ENCODE results near the gene PIGZ. TPM values are rescaled to one million over a fixed set of nuclear protein-coding genes. Genes with fewer than 3 reads are reported as not detected.

Gene PIGZ
- 2.1 TPM for polyA plus RNA-seq

- H3K9me3 Mint-ChIP-seq = no peaks in the 10 kb centered on the region
- H3K27me3 Mint-ChIP-seq = no peaks in the 10 kb centered on the region
- peak within 1 kb of the TSS; percentile 83 to 91 (median 88) for H3K4me3 Mint-ChIP-seq
- peaks cover 9 to 13% (median 13%) of the 10 kb centered on the region in 3 donors for H3K4me1 Mint-ChIP-seq
- peak within 1 kb of the TSS in 1 of 3 donors; percentile 67 for H3K27ac Mint-ChIP-seq
- no peaks in the 10 kb centered on the region for H3K36me3 Mint-ChIP-seq
These were observed at the start of gene PIGZ for GRCh38 chr3:196968233-196969133. Gene PIGZ (minus strand): TSS chr3:196968833. CDS start chr3:196952031, 16,802 bp downstream.

- Mint-ChIP-seq H3K4me1 (peaks cover 0 to 3% (median 1%) of the 10 kb centered on the region in 3 donors), H3K9me3 (peaks cover 0 to 2% (median 0%) of the 10 kb centered on the region in 3 donors), H3K27me3 (peaks cover 2% of the 10 kb centered on the region), H3K27ac (no peak overlapping the region), H3K36me3 (peaks cover 1% of the 10 kb centered on the region), H3K4me3 (no peak overlapping the region)
These were observed 48.4 kb upstream of the PIGZ start for GRCh38 chr3:197017003-197017402.

DNA sequence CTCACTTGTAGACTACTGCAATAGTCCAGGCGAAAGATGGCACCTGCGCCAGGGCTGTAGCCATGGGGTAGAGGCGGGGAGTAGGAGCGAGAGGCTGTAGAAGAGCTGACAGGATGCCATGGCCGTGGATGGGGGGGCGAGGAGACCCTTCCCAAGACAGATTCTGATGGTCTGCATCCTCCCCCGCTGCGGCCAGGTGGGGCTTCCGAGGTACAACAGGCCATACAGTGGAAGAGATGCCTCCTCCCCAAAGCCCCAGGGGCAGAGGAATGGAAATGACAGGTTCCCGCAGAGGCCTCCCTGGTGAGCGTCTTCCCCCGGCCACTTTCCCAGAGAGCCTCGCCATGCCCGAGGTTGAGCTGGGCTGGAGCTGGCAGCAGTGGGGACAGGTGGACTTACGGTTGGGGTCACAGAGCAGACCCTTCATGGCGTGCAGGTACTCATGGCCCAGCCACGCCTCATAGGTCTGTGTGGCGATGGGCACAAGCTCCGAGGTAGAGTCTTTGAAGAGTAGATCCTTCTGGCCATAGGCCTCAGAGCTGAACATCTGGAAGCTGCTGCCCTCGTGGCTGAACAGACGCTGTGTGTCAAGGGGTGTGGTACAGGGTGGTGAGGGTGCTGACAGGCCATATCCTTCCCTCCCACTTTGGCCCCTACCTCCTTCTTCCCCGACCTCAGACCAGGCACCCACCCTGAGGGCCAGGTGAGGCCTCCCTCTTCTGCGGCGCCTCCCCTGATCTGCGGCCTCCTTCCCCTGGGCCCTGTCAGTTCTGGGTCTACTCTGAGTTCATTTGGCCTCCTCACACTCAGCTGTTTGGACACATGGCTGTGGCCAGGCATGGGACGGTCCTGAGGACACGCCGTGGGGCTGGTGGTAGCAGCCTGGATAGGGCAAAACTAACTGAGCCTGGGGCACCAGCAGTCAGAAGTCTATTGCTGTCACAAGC lies 47.4 kb upstream of the PIGZ start:
- Mint-ChIP-seq H3K27me3 (peaks cover 2% of the 10 kb centered on the region), H3K4me3 (no peak overlapping the region), H3K36me3 (peaks cover 1% of the 10 kb centered on the region), H3K4me1 (peaks cover 0 to 1% (median 0%) of the 10 kb centered on the region in 3 donors), H3K27ac (no peak overlapping the region), H3K9me3 (peaks cover 0 to 2% (median 0%) of the 10 kb centered on the region in 3 donors)

GRCh38 chr3:197014942-197015575 lies 46.4 kb upstream of the PIGZ start:
- peaks cover 0 to 2% (median 0%) of the 10 kb centered on the region in 3 donors for H3K9me3 Mint-ChIP-seq
- peaks cover 1% of the 10 kb centered on the region for H3K36me3 Mint-ChIP-seq
- peaks cover 0 to 1% (median 0%) of the 10 kb centered on the region in 3 donors for H3K4me1 Mint-ChIP-seq
- peaks cover 2% of the 10 kb centered on the region for H3K27me3 Mint-ChIP-seq
- no peak overlapping the region for H3K27ac Mint-ChIP-seq
- H3K4me3 Mint-ChIP-seq = no peak overlapping the region

- Mint-ChIP-seq H3K27ac (no peak overlapping the region), H3K36me3 (peaks cover 1% of the 10 kb centered on the region), H3K27me3 (no peaks in the 10 kb centered on the region), H3K4me3 (no peak overlapping the region), H3K4me1 (peaks cover 0 to 1% (median 0%) of the 10 kb centered on the region in 3 donors), H3K9me3 (peaks cover 0 to 2% (median 0%) of the 10 kb centered on the region in 3 donors)
These were observed 45.4 kb upstream of the PIGZ start for GRCh38 chr3:197014024-197014423.

- Mint-ChIP-seq H3K27ac (no peak overlapping the region), H3K4me3 (no peak overlapping the region), H3K4me1 (peaks cover 0 to 1% (median 0%) of the 10 kb centered on the region in 3 donors), H3K27me3 (no peaks in the 10 kb centered on the region), H3K9me3 (peaks cover 0 to 2% (median 0%) of the 10 kb centered on the region in 3 donors), H3K36me3 (no peaks in the 10 kb centered on the region)
These were observed 43.9 kb upstream of the PIGZ start for GRCh38 chr3:197012540-197012883.

DNA sequence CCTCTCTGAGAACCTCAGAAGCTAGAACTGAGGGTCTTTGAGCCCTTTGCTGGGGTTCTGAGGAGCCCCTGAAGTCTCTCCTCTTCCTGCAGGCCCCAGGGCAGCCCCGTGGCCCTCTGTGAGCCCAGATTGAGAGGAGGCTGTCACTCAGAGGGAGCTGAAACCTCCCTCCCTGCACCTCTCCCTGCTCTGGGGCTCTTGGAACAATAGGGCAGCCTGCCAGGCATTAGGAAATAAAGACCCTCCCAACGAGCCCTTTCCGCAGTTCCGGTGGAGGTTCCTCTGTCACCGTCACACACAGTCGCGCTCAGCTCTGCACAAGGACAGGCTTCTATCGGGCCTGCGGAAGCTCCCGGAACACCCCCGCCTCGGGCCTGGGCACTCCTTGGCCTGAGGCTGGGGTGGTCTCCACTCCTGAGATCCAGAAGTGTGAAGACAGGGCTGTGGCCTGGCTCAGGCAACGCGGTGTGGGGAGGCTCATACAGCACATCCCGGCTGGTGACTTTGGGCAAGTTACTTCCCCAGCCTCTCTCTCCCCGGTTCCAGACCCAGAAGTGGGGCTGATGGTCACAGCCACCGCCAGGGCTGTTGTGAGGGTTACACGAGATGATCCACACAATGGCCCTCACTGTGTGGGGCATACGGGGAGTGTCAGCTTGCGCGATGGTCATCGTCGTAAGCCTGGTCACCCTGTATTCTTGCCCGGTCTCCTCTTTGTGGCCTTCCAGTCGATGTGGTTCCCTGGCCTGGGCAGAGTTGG lies 43.3 kb upstream of the PIGZ start:
- Mint-ChIP-seq H3K36me3 (no peaks in the 10 kb centered on the region), H3K27me3 (peaks cover 1% of the 10 kb centered on the region), H3K9me3 (peaks cover 0 to 2% (median 0%) of the 10 kb centered on the region in 3 donors), H3K27ac (no peak overlapping the region), H3K4me1 (peaks cover 0 to 1% (median 0%) of the 10 kb centered on the region in 3 donors), H3K4me3 (no peak overlapping the region)

DNA sequence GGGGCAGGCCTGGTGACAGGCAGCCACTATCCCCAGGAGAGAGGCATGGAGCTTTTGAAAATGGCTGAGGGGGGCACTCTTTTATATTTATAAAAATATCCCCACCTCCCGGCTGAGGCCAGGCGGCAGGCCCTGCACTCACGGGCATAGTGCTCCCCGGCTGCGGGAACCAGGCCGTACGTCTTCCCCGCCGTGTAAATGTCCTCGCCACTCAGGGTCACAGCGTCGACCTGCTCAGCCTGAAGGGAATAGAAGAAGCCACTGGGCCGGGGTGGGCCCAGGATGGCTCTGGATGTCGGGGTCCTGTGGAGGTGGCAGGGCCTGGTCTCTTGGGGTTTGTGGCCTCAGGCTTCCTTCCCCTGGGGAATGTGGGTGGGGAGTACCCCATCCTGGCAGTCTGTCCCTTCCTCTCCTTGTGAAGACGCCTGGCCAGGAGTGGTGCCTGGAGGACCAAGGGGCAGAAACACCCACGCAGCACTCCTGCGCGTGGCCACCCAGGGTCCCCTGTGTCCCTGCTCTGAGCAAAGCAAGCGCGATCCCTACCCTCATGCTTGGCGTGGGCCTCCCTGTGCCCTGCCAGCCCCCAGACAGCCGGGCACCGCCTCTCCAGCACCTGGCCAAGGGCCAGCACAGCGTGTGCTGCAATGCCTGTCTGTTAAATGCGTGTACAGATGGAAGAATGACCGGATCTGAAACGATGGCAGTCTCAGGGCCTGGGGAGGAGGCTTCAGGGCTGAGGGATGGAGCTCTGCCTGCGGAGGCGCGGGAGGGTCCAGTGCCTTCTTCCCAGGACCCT lies 42.1 kb upstream of the PIGZ start:
- H3K27ac Mint-ChIP-seq = no peak overlapping the region
- peaks cover 0 to 2% (median 0%) of the 10 kb centered on the region in 3 donors for H3K9me3 Mint-ChIP-seq
- no peak overlapping the region for H3K4me3 Mint-ChIP-seq
- H3K4me1 Mint-ChIP-seq = peaks cover 0 to 1% (median 0%) of the 10 kb centered on the region in 3 donors
- H3K36me3 Mint-ChIP-seq = no peaks in the 10 kb centered on the region
- H3K27me3 Mint-ChIP-seq = peaks cover 3% of the 10 kb centered on the region

DNA sequence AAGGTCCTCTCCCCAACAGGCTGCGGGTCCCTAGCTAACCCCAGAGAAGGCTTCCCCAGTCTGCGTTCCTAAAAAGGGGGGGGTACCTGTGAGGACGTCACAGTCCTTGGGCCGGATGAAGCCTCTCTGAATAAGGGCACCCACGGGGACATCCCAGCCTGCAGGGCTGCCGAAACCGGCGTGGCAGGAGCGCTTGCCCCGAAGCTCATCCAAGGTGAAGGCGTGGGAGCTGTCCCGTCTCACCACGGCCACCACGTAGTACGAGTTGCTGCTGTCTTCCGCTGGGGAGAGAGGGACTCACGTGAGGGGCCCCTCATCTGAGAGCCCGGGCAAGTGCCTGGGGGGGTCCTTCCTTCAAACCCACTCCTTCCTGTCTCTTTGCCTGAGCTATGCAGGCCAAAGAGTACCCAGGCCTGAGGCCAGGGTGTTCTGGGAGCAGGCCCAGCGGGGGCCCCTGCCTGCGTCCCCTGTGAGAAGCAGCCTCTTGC lies 40.9 kb upstream of the PIGZ start:
- H3K36me3 Mint-ChIP-seq = no peaks in the 10 kb centered on the region
- peaks cover 0 to 2% (median 0%) of the 10 kb centered on the region in 3 donors for H3K9me3 Mint-ChIP-seq
- H3K4me3 Mint-ChIP-seq = no peak overlapping the region
- H3K27ac Mint-ChIP-seq = no peak overlapping the region
- H3K27me3 Mint-ChIP-seq = peaks cover 5% of the 10 kb centered on the region
- H3K4me1 Mint-ChIP-seq = peaks cover 0 to 2% (median 1%) of the 10 kb centered on the region in 3 donors

GRCh38 chr3:197008436-197009209 lies 40.0 kb upstream of the PIGZ start:
- Mint-ChIP-seq H3K36me3 (no peaks in the 10 kb centered on the region), H3K9me3 (no peaks in the 10 kb centered on the region), H3K4me3 (peak overlapping the region in 1 of 4 donors; percentile 17), H3K27ac (no peak overlapping the region), H3K27me3 (peaks cover 6% of the 10 kb centered on the region), H3K4me1 (peaks cover 5 to 8% (median 5%) of the 10 kb centered on the region in 3 donors)

DNA sequence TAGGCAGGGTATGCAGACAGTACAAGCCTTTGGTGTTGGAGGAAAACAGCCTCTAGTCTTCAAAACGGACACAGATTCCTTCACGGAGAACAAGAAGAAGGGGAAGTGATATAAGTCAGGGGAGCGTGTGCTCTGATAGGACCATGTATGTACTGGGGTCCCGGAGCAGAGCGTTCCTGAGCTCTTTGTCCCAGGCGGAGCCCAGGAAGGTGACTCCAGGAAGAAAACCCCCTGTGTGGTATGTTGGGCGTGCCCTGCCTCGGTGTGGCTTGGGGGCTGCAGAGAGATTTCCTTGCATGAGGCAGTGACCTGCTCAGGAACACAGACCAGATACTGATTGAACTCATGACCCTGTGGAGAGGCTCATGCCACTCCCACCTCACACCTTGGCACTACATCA lies 39.3 kb upstream of the PIGZ start:
- H3K27me3 Mint-ChIP-seq = peaks cover 6% of the 10 kb centered on the region
- peak overlapping the region in 1 of 4 donors; percentile 17 for H3K4me3 Mint-ChIP-seq
- H3K9me3 Mint-ChIP-seq = no peaks in the 10 kb centered on the region
- no peak overlapping the region for H3K27ac Mint-ChIP-seq
- H3K36me3 Mint-ChIP-seq = no peaks in the 10 kb centered on the region
- peaks cover 5 to 7% (median 5%) of the 10 kb centered on the region in 3 donors for H3K4me1 Mint-ChIP-seq

DNA sequence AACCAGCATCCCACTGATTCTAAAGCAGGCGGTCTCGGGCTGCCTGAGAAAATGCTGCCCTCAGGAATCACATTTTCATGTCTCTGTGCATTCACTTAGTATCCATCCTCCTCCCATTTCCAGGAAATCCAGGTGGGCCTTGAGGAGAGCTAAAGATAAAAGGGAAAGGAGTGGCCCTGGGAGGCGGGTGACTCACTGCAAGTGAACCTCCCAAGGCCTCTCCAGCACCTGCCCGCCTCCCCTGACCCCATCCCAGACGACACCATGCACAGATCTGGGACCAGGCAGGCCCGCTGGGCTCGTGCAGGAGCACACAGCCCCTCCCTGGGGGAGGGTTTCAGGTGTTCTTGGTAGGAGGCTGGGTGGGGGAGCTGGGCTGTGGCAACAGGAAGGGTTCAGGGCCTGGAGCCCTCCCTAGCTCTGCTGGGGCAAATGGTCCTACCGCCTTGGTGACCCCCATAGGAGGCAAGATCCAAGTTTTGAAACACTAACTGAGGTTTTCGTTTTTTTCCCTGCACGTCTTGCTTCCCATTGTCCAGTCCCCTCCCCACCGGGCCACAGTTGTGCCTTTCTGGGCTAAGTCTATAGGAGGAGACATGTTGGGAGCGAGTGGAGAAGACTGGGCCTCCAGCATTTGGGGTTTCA lies 38.8 kb upstream of the PIGZ start:
- Mint-ChIP-seq H3K4me1 (peaks cover 5 to 7% (median 5%) of the 10 kb centered on the region in 3 donors), H3K9me3 (no peaks in the 10 kb centered on the region), H3K27me3 (peaks cover 6% of the 10 kb centered on the region), H3K36me3 (no peaks in the 10 kb centered on the region), H3K4me3 (peak overlapping the region in 1 of 4 donors; percentile 17), H3K27ac (no peak overlapping the region)
